Panc1 (cell line): ENCODE results near the gene ANO1.

Experiments
- POLR2AphosphoS5 ChIP-seq: IDR thresholded peaks from 2 replicates; pipeline ENCODE4 v1.6.1; 2012; ENCODE audit warnings: mild to moderate bottlenecking, low read depth, low read length, moderate library complexity
- SIN3A ChIP-seq: IDR thresholded peaks from 2 replicates; pipeline ENCODE4 v1.6.1; 2012; ENCODE audit warnings: low read depth, mild to moderate bottlenecking, low read length, moderate library complexity, borderline replicate concordance; ENCODE audit not compliant: insufficient read depth
- TF ChIP-seq, protein P1 (sequence below): fragments of 450-650 bp; IDR thresholded peaks from 2 replicates; pipeline ENCODE4 v1.5.1; 2017; ENCODE audit warnings: mild to moderate bottlenecking
- TF ChIP-seq, protein P2 (sequence below), 2 experiments: IDR thresholded peaks; 2 replicates each; pipeline ENCODE4 v1.6.1; 2011 to 2012; ENCODE audit warnings: low read depth in 2 of 2, control low read depth in 1 of 2, low read length in 1 of 2, mild to moderate bottlenecking in 1 of 2, moderate library complexity in 1 of 2; ENCODE audit not compliant: insufficient read depth in 1 of 2

DNA sequence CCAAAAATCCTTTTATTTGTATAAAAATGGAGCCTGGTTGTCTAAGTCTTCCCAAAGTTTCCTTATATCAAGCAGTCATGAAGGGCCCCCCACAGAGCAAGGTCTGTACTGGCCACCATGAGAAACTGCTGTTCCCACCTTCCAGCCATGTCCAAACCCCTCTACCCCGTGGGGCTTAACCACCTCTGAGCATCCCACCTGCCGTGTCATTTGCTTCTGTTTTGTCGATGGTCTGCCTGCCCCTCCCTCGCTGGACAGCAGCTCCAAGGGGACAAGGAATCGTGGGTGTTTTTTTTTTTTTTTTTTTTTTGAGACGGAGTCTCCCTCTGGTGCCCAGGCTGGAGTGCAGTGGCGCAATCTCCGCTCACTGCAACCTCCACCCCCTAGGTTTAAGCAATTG is 11.1 kb upstream of the ANO1 start:
- TF ChIP-seq, protein P1, sequence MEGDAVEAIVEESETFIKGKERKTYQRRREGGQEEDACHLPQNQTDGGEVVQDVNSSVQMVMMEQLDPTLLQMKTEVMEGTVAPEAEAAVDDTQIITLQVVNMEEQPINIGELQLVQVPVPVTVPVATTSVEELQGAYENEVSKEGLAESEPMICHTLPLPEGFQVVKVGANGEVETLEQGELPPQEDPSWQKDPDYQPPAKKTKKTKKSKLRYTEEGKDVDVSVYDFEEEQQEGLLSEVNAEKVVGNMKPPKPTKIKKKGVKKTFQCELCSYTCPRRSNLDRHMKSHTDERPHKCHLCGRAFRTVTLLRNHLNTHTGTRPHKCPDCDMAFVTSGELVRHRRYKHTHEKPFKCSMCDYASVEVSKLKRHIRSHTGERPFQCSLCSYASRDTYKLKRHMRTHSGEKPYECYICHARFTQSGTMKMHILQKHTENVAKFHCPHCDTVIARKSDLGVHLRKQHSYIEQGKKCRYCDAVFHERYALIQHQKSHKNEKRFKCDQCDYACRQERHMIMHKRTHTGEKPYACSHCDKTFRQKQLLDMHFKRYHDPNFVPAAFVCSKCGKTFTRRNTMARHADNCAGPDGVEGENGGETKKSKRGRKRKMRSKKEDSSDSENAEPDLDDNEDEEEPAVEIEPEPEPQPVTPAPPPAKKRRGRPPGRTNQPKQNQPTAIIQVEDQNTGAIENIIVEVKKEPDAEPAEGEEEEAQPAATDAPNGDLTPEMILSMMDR: no peak
- TF ChIP-seq, protein P2, sequence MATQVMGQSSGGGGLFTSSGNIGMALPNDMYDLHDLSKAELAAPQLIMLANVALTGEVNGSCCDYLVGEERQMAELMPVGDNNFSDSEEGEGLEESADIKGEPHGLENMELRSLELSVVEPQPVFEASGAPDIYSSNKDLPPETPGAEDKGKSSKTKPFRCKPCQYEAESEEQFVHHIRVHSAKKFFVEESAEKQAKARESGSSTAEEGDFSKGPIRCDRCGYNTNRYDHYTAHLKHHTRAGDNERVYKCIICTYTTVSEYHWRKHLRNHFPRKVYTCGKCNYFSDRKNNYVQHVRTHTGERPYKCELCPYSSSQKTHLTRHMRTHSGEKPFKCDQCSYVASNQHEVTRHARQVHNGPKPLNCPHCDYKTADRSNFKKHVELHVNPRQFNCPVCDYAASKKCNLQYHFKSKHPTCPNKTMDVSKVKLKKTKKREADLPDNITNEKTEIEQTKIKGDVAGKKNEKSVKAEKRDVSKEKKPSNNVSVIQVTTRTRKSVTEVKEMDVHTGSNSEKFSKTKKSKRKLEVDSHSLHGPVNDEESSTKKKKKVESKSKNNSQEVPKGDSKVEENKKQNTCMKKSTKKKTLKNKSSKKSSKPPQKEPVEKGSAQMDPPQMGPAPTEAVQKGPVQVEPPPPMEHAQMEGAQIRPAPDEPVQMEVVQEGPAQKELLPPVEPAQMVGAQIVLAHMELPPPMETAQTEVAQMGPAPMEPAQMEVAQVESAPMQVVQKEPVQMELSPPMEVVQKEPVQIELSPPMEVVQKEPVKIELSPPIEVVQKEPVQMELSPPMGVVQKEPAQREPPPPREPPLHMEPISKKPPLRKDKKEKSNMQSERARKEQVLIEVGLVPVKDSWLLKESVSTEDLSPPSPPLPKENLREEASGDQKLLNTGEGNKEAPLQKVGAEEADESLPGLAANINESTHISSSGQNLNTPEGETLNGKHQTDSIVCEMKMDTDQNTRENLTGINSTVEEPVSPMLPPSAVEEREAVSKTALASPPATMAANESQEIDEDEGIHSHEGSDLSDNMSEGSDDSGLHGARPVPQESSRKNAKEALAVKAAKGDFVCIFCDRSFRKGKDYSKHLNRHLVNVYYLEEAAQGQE (IDR thresholded peaks at IDR 0.05; ENCODE audit: insufficient read depth in 1 of 2, low read depth in 2 of 2, low read length in 1 of 2): no peak
- TF ChIP-seq POLR2AphosphoS5 (no peak), SIN3A (no peak)
